ENCODE measurements around the gene ZMYM4.
A peak's percentile ranks its signal among the peaks of the same experiment; 100 is the strongest.

The ZMYM4 gene

DNA sequence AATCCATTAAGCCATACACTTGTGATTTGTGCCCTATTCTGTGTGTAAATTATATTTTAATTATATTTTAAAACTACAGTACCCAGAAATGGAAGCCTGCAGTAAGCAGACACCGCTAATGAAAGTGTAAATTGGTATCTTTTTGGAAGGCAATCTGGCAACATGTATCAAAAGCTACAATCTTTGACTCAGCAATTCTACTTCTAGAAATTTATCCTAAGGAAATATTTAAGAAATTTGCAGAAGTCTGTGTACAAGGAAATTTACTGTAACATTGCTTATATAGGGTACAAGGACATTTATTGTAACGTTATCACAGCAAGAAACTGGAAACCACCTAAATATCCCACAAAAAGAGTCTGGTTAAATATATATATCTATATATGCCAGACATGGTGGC, 14.6 kb upstream of the ZMYM4 start:
- H3K9ac ChIP-seq (ENCODE audit: low read length): no peak overlapping the region
- H3K9me3 ChIP-seq (ENCODE audit: control insufficient read depth, insufficient read depth, low read depth, low read length): no peaks in the 10 kb centered on the region
- H3K27me3 ChIP-seq (ENCODE audit: control insufficient read depth, insufficient read depth, low read length): no peaks in the 10 kb centered on the region

DNA sequence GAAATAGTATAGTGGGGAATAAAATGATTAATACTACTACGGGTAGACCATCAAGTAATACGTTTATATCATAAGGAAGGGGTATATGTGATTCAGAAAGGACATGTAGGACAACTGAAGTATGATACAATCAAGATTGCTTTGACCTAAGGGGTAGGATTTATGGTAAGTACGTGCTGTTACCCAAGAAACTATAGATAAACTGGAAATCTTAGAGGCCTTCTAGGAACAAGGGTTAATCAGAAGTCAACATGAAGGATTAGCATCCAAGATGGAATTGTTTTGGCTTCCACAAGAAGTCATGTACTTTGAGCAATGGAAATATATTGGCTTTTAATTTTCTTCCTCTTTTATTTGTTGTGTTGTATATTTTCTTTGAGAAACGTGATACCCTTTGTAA, 13.2 kb upstream of the ZMYM4 start:
- Histone ChIP-seq H3K36me3 (ENCODE audit: control insufficient read depth, insufficient read depth, low read length) (no peaks in the 10 kb centered on the region), H3K27ac (ENCODE audit: low read depth, low read length) (no peak overlapping the region), H3K4me3 (ENCODE audit: low read depth, low read length) (no peak overlapping the region), H3K9me3 (ENCODE audit: control insufficient read depth, insufficient read depth, low read depth, low read length) (no peaks in the 10 kb centered on the region), H3K4me1 (ENCODE audit: control insufficient read depth, insufficient read depth, low read length) (no peaks in the 10 kb centered on the region), H3K9ac (ENCODE audit: low read length) (no peak overlapping the region), H3K27me3 (ENCODE audit: control insufficient read depth, insufficient read depth, low read length) (no peaks in the 10 kb centered on the region)

More for the DNA sequence above, 14.6 kb upstream of the ZMYM4 start:
- H3K4me3 ChIP-seq (ENCODE audit: low read depth, low read length): no peak overlapping the region
- no peaks in the 10 kb centered on the region for H3K36me3 ChIP-seq (ENCODE audit: control insufficient read depth, insufficient read depth, low read length)
- H3K27ac ChIP-seq (ENCODE audit: low read depth, low read length): no peak overlapping the region
- no peaks in the 10 kb centered on the region for H3K4me1 ChIP-seq (ENCODE audit: control insufficient read depth, insufficient read depth, low read length)

DNA sequence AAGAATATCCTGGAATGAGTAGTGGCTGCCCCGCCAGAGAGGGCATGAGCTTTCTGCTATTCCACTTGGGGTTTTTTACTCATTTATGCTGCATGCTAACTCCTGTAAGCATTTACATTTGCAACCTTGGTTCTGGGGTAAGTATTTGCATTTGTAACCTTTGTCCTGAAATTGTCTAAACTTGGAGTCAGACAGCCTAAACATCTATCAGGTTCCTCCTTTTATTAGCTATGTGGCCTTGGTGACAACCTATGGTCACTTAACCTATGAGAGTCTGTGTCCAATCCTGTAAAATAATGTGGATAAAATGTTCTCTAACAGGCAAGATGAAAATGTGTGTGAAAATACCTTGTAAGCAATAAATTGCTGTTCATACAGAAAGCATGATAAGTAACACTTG, 8.9 kb upstream of the ZMYM4 start:
- Histone ChIP-seq H3K27me3 (ENCODE audit: control insufficient read depth, insufficient read depth, low read length) (no peaks in the 10 kb centered on the region), H3K9me3 (ENCODE audit: control insufficient read depth, insufficient read depth, low read depth, low read length) (no peaks in the 10 kb centered on the region), H3K27ac (ENCODE audit: low read depth, low read length) (no peak overlapping the region), H3K36me3 (ENCODE audit: control insufficient read depth, insufficient read depth, low read length) (no peaks in the 10 kb centered on the region), H3K4me1 (ENCODE audit: control insufficient read depth, insufficient read depth, low read length) (peaks cover under 1% of the 10 kb centered on the region; the same call in 1 of the 2 replicates), H3K4me3 (ENCODE audit: low read depth, low read length) (no peak overlapping the region), H3K9ac (ENCODE audit: low read length) (no peak overlapping the region)

DNA sequence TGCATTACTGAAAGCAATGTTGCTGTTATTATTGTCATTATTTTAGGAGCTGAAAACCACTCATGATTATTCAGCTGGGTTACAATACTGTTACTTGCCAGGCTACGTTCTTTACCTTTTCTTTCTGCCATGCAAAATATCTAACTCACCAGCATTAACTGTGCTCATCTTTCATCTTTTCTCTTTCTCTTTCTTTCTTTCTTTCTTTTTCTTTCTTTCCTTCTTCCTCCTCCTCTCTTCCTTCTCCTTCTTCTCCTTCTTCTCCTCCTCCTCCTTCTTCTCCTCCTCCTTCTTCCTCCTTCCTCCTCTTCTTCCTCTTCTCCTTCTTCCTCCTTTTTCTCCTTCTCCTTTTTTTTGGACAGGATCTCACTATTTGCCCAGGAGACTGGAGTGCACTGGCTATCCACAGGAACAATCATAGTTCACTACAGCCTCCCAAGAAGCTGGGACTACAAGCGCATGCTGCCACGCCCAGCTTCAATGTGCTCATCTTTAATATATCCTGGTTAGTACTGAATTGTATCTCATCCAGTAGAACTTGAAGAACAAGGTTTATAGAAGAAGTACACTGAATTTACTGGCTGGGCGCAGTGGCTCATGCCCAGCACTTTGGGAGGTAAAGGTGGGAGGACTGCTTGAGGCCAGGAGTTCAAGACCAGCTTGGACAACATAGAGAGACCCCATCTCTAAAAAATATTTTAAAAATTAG, 6.9 kb upstream of the ZMYM4 start:
- H3K36me3 ChIP-seq (ENCODE audit: control insufficient read depth, insufficient read depth, low read length): no peaks in the 10 kb centered on the region
- H3K27ac ChIP-seq (ENCODE audit: low read depth, low read length): no peak overlapping the region
- no peak overlapping the region for H3K4me3 ChIP-seq (ENCODE audit: low read depth, low read length)
- H3K9ac ChIP-seq (ENCODE audit: low read length): no peak overlapping the region
- H3K27me3 ChIP-seq (ENCODE audit: control insufficient read depth, insufficient read depth, low read length): no peaks in the 10 kb centered on the region
- peaks cover 11% of the 10 kb centered on the region; the same call in 1 of the 2 replicates for H3K4me1 ChIP-seq (ENCODE audit: control insufficient read depth, insufficient read depth, low read length)
- H3K9me3 ChIP-seq (ENCODE audit: control insufficient read depth, insufficient read depth, low read depth, low read length): no peaks in the 10 kb centered on the region

DNA sequence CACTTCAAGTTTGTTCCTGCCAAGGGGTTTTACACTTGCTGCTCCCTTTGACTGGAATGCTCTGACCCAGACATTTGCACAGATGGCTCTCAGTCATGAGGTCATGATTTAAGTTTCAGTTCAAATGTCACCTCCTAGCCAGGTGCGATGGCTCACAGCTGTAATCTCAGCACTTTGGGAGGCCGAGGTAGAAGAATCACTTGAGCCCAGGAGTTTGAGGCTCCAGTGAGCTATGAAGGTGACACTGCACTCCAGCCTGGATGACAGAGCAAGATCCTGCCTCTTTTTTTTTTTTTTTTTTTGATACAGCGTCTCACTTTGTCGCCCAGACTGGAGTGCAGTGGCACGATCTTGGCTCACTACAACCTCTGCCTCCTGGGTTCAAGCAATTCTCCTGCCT, 4.5 kb upstream of the ZMYM4 start:
- Histone ChIP-seq H3K36me3 (ENCODE audit: control insufficient read depth, insufficient read depth, low read length) (no peaks in the 10 kb centered on the region), H3K27ac (ENCODE audit: low read depth, low read length) (no peak overlapping the region), H3K4me1 (ENCODE audit: control insufficient read depth, insufficient read depth, low read length) (peaks cover 15% of the 10 kb centered on the region; the same call in 1 of the 2 replicates), H3K9ac (ENCODE audit: low read length) (no peak overlapping the region), H3K27me3 (ENCODE audit: control insufficient read depth, insufficient read depth, low read length) (no peaks in the 10 kb centered on the region), H3K9me3 (ENCODE audit: control insufficient read depth, insufficient read depth, low read depth, low read length) (no peaks in the 10 kb centered on the region), H3K4me3 (ENCODE audit: low read depth, low read length) (no peak overlapping the region)

DNA sequence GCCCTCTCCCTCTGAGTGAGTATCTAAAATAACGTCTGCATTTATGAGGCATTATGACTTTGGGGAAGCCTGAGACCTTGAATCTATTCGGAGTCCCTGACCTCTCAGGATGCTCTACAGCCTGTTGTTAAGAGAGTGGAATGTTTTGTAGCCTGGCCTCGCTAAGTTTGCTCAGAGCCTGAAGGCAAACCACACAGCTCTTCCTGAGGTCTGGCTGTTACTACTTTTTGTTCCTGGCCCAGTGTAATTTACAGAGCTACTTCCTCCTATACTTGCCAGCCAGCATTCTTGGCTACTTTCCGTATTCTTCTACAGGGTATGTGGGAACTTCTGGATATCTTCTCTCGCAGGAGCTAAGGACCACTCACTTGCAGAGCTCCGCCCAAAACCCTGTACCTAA, 3.6 kb upstream of the ZMYM4 start:
- Histone ChIP-seq H3K9me3 (ENCODE audit: control insufficient read depth, insufficient read depth, low read depth, low read length) (no peaks in the 10 kb centered on the region), H3K4me1 (ENCODE audit: control insufficient read depth, insufficient read depth, low read length) (peaks cover 15% of the 10 kb centered on the region; the same call in 1 of the 2 replicates), H3K4me3 (ENCODE audit: low read depth, low read length) (no peak overlapping the region), H3K27ac (ENCODE audit: low read depth, low read length) (no peak overlapping the region), H3K9ac (ENCODE audit: low read length) (no peak overlapping the region), H3K36me3 (ENCODE audit: control insufficient read depth, insufficient read depth, low read length) (no peaks in the 10 kb centered on the region), H3K27me3 (ENCODE audit: control insufficient read depth, insufficient read depth, low read length) (no peaks in the 10 kb centered on the region)

DNA sequence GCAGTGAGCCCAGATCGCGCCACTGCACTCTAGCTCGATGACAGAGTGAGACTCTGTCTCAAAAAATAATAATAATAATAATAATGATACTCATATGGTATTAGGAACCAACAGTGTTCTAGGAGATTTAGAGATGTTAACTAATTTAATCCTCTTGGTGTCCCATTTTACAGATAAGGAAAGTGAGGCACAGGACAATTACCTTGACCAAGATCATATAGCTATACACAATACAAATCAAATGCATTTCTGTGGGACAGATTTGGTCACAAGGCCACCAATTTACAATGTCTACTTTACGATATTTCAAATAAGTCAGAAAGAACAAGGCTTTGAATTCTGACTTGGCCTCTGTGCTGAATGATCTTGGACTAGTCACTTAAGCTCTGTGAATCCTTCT, 2.2 kb upstream of the ZMYM4 start:
- no peaks in the 10 kb centered on the region for H3K9me3 ChIP-seq (ENCODE audit: control insufficient read depth, insufficient read depth, low read depth, low read length)
- peaks cover 15% of the 10 kb centered on the region; the same call in 1 of the 2 replicates for H3K4me1 ChIP-seq (ENCODE audit: control insufficient read depth, insufficient read depth, low read length)
- no peak overlapping the region for H3K4me3 ChIP-seq (ENCODE audit: low read depth, low read length)
- H3K9ac ChIP-seq (ENCODE audit: low read length): no peak overlapping the region
- no peak overlapping the region for H3K27ac ChIP-seq (ENCODE audit: low read depth, low read length)
- H3K27me3 ChIP-seq (ENCODE audit: control insufficient read depth, insufficient read depth, low read length): no peaks in the 10 kb centered on the region
- 0 out of 2 replicates have a peak, but pooled peaks cover 4% of the 10 kb centered on the region for H3K36me3 ChIP-seq (ENCODE audit: control insufficient read depth, insufficient read depth, low read length)

DNA sequence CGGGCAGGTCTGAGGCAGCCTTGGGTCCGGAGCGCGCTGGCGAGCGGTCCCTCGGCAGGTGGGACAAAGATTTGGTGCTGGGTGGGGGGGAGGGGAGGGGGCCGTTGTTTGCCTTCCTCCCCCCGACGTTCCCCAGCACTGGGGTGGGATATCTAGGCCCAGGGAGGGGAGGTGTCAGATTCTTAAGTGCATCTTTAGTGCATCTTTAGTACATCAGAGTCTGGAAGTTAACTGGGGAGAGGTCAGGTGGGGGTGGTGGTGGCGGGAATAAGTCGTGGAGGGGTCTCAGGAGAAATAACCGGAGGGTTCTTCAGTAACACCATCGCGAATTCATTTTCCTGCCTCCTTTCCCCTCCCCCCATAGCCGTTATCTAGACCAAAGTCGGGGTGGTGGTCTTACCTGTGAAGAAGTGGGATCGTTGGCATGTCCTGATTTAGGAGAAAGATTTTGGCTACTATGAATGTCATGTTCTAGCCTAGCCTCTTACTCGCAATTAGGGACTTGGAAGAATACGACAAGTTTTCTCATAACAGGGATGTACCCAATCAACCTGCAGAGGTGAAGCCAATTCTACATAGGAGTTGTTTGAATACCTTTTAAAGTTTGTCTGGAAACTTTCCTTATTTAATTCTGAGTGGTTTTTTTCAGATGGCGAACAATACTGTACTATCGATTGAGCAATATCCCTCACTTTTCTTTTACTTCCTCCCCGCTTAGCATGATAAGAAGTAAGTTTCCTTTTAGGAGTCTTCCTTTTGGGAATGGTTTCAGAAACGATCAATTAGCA, 886 bp downstream of the ZMYM4 start:
- H3K9ac ChIP-seq (ENCODE audit: low read length): peak overlapping the region; percentile 86
- peak overlapping the region; percentile 97; the same call in 1 of the 2 replicates for H3K27ac ChIP-seq (ENCODE audit: low read depth, low read length)
- peaks cover 15% of the 10 kb centered on the region; the same call in 1 of the 2 replicates for H3K4me1 ChIP-seq (ENCODE audit: control insufficient read depth, insufficient read depth, low read length)
- H3K36me3 ChIP-seq (ENCODE audit: control insufficient read depth, insufficient read depth, low read length): peaks cover 4% of the 10 kb centered on the region; the same call in 1 of the 2 replicates
- no peaks in the 10 kb centered on the region for H3K27me3 ChIP-seq (ENCODE audit: control insufficient read depth, insufficient read depth, low read length)
- peak overlapping the region; percentile 93 for H3K4me3 ChIP-seq (ENCODE audit: low read depth, low read length)
- no peaks in the 10 kb centered on the region for H3K9me3 ChIP-seq (ENCODE audit: control insufficient read depth, insufficient read depth, low read depth, low read length)

DNA sequence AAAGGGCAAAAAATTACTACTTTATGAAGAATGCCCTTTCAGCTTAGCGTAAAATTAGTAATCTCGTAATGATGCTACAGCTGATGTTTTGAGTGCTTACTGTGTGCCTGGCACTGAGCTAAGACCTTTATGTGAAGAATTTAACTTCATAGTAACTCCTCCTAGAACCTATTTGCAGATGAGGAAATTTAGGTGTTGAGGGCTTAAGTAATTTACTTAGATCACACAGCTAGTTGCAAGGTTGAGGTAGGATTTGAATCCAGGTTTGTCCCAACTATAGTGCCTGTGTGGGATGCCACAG, 1.4 kb downstream of the ZMYM4 start:
- Histone ChIP-seq H3K27ac (ENCODE audit: low read depth, low read length) (no peak overlapping the region), H3K36me3 (ENCODE audit: control insufficient read depth, insufficient read depth, low read length) (peaks cover 4% of the 10 kb centered on the region; the same call in 1 of the 2 replicates), H3K4me3 (ENCODE audit: low read depth, low read length) (peak overlapping the region; percentile 93), H3K4me1 (ENCODE audit: control insufficient read depth, insufficient read depth, low read length) (peaks cover 10% of the 10 kb centered on the region; the same call in 1 of the 2 replicates), H3K9ac (ENCODE audit: low read length) (peak overlapping the region; percentile 86), H3K27me3 (ENCODE audit: control insufficient read depth, insufficient read depth, low read length) (no peaks in the 10 kb centered on the region), H3K9me3 (ENCODE audit: control insufficient read depth, insufficient read depth, low read depth, low read length) (no peaks in the 10 kb centered on the region)

DNA sequence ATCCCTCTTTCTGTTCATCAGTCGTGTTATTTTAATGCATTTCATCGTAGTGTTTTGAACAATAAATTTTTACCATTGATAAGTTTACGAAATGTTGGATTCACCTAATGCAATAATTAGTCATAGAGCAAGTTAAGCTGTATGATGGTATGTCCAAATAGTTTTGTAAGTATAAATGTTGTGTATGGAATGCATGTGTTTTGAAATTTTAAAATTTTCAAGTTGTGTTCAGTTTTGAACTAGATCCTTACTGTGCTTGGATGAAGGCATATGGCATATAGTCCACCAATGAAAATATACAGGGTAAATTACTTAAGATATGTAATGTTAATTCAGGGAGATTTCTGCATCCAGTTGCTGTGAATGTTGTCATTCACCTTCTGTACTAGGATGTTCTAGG, 2.3 kb downstream of the ZMYM4 start:
- Histone ChIP-seq H3K9ac (ENCODE audit: low read length) (no peak overlapping the region), H3K36me3 (ENCODE audit: control insufficient read depth, insufficient read depth, low read length) (peaks cover 4% of the 10 kb centered on the region; the same call in 1 of the 2 replicates), H3K4me1 (ENCODE audit: control insufficient read depth, insufficient read depth, low read length) (peaks cover 5% of the 10 kb centered on the region; the same call in 1 of the 2 replicates), H3K27me3 (ENCODE audit: control insufficient read depth, insufficient read depth, low read length) (no peaks in the 10 kb centered on the region), H3K4me3 (ENCODE audit: low read depth, low read length) (no peak overlapping the region), H3K27ac (ENCODE audit: low read depth, low read length) (no peak overlapping the region), H3K9me3 (ENCODE audit: control insufficient read depth, insufficient read depth, low read depth, low read length) (no peaks in the 10 kb centered on the region)

DNA sequence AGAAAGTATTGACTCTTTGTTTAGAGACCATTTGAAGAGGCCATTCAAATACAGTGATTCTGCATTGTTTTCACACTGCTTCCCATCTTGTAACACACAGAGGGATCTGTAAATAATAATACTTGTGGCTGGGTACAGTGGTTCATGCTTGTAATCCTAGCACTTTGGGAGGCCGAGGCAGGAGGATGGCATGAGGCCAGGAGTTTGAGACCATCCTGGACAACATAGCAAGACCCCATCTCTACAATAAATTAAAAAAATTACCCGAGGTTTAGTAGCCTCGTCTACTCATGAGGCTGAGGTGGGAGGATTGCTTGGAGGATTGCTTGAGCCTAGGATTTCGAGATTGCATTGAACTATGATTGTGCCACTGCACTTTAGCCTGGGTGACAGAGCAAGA, 5.7 kb downstream of the ZMYM4 start:
- Histone ChIP-seq H3K27me3 (ENCODE audit: control insufficient read depth, insufficient read depth, low read length) (no peaks in the 10 kb centered on the region), H3K36me3 (ENCODE audit: control insufficient read depth, insufficient read depth, low read length) (peaks cover 15% of the 10 kb centered on the region), H3K9ac (ENCODE audit: low read length) (no peak overlapping the region), H3K27ac (ENCODE audit: low read depth, low read length) (no peak overlapping the region), H3K4me1 (ENCODE audit: control insufficient read depth, insufficient read depth, low read length) (no peaks in the 10 kb centered on the region), H3K9me3 (ENCODE audit: control insufficient read depth, insufficient read depth, low read depth, low read length) (no peaks in the 10 kb centered on the region), H3K4me3 (ENCODE audit: low read depth, low read length) (no peak overlapping the region)
